ENCODE data around the gene SLC25A6.

DNA sequence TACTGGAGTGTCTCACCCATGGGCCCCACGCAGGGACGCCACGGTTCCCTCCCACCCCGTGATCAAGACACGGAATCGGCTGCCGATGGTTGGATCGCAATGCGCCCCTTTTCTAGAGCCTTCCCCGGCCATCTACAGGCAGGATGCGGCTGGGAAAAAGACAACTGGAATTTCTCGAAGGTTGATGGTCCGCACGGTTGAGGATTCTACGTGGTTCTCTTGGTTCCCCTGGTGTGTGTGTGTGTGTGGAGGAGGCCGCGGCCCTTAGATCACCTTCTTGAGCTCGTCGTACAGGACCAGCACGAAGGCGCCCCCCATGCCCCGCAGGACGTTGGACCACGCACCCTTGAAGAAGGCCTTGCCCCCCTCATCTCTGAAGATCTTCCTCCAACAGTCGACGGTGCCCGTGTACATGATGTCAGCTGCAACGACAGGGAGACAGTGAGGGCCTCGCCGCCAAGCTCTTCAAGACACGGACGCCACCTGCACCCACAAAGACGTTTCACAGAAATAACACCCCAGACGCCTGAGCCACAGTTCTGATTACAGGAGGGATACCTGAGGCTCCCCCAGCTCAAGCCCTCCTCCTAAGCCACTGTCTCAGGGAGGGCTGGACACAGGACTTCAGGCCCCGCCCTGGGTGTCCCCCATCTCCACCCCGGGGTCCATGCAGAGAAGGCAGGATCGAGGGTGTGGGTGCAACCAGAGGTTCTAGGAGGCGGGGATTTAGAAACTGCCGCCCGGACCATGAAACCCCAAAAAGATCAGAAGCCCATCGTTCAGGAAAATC is 5.4 kb downstream of the SLC25A6 start:
- TF ChIP-seq POLR2A (IDR thresholded peaks at IDR 0.05) (no peak), POLR2AphosphoS5 (IDR thresholded peaks at IDR 0.05) (peak in 1 of 4 donors; percentile 2)

All from sigmoid colon (tissue), 4 donors.